Stomach (tissue), 9 donors: ENCODE results near the gene GNG14. TPM values are rescaled to one million over a fixed set of nuclear protein-coding genes. Genes with fewer than 3 reads are reported as not detected.

Experiments used
- DNase-seq, 2 donors: peaks; one replicate each; pipeline versions ENCODE4 v3.0.0 to v3.0.0-alpha.2; 2013 to 2019
- H3K27ac ChIP-seq, 5 donors: fragments of 200-600 bp in 4 of 5; sonication (generic) in 4 of 5; one replicate each; pipeline ENCODE4 v1.5.1; 2013 to 2019; ENCODE audit warnings: mild to moderate bottlenecking in 1 of 5, moderate library complexity in 1 of 5
- H3K27me3 ChIP-seq, 3 donors: fragments of 200-600 bp; sonication (generic); one replicate each; pipeline ENCODE4 v1.5.1; 2017 to 2019; ENCODE audit warnings: mixed run types in 1 of 3
- H3K36me3 ChIP-seq, 4 donors: fragments of 200-600 bp; sonication (generic); 1 replicate in 3 of 4; 2 replicates in 1 of 4; pipeline ENCODE4 v1.5.1; 2016 to 2019
- H3K4me1 ChIP-seq, 4 donors: fragments of 200-600 bp; sonication (generic); one replicate each; pipeline ENCODE4 v1.5.1; 2016 to 2019
- H3K4me3 ChIP-seq, 4 donors: fragments of 200-600 bp; sonication (generic) in 3 of 4; one replicate each; pipeline ENCODE4 v1.5.1; 2016 to 2019; ENCODE audit warnings: mild to moderate bottlenecking in 1 of 4
- H3K9me3 ChIP-seq, 4 donors: fragments of 200-600 bp; sonication (generic); one replicate each; pipeline ENCODE4 v1.5.1; 2016 to 2019
- EP300 ChIP-seq: sonication (generic); formaldehyde crosslinking; IDR thresholded peaks from one replicate; pipeline ENCODE4 v1.6.1; 2017; ENCODE audit warnings: antibody characterized with exemption
- POLR2A ChIP-seq, 4 donors: fragments of 450-650 bp; IDR thresholded peaks; one replicate each; pipeline ENCODE4 v1.6.1; 2016; ENCODE audit warnings: antibody characterized with exemption in 4 of 4, control low read depth in 2 of 4, mild to moderate bottlenecking in 1 of 4, moderate library complexity in 1 of 4
- POLR2AphosphoS5 ChIP-seq, 3 donors: sonication (generic); formaldehyde crosslinking; IDR thresholded peaks; one replicate each; pipeline ENCODE4 v1.6.1; 2016; ENCODE audit warnings: antibody characterized with exemption in 3 of 3
- WGBS, 5 donors: extraction: QIAGEN DNeasy Blood & Tissue Kit in 3 of 5; methylation state at CpG; one replicate each; pipeline versions ENCODE4 v1.1.5 to v1.1.7; 2013 to 2018; 5-methylcytosine and 5-hydroxymethylcytosine counted together
- intact Hi-C: fragments of 100-400 bp; cut with DNase I; formaldehyde crosslinking; loops from one replicate; pipeline ENCODE4 v1.15.1; 2023; ENCODE audit warnings: low total_unique reads
- polyA plus RNA-seq, 3 donors: library from polyadenylated mRNA; stranded (reverse); fragments of 200-250 nt; gene quantifications; one replicate each; pipeline ENCODE4 v1.2.3, GENCODE V29; 2013
- total RNA-seq, 5 donors: library from RNA; depleted of rRNA; stranded (reverse); fragments of >200 nt; gene quantifications; one replicate each; pipeline versions ENCODE4 v1.1.0 to v1.2.3, GENCODE V29; 2014 to 2016
- TF ChIP-seq, protein P1 (sequence below), 7 experiments: fragments of 450-650 bp in 4 of 7; fragments of 200-600 bp in 3 of 7; sonication (generic) in 3 of 7; IDR thresholded peaks; one replicate each; pipeline ENCODE4 v1.5.1; 2016 to 2019; ENCODE audit warnings: antibody characterized with exemption in 7 of 7, control low read depth in 2 of 7, mild to moderate bottlenecking in 1 of 7
- donor health status: healthy with polysubstance abuse.
- donor health status: Bipolar disorder and iron deficiency.
- donor health status: healthy.

Gene GNG14
- total and polyA plus RNA-seq, 8 donors = not detected

DNA sequence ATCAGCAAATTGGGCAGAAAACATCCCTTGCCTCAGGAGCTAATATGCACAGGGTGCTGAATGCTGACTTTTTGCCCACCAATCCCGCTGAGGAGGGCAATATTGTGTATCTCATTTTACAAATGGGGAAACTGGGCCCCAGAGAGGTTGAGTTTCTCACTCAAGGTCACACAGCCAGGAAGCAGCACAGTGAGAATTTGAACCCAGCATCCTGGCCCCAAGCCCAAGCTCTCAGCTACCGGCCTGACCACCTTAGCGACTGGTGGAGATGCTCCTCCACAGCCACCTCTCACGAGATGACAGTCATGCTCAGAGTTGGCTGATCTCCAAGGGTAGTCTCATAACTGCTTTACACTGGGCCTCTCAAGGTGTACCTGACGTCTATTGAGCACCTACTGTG, 5.2 kb downstream of the GNG14 start:
- WGBS, 5 donors = 86 to 91% (median 88%) methylated on average over 5 of the region's 5 CpGs
- Histone ChIP-seq H3K4me3 (no peak overlapping the region), H3K36me3 (peaks cover 0 to 17% (median 9%) of the 10 kb centered on the region in 4 donors), H3K27ac (no peak overlapping the region), H3K27me3 (no peaks in the 10 kb centered on the region), H3K4me1 (peaks cover 16 to 29% (median 28%) of the 10 kb centered on the region in 4 donors), H3K9me3 (no peaks in the 10 kb centered on the region)
- DNase-seq = peak in 1 of 2 donors; percentile 5
- intact Hi-C loops = no loop called here
- TF ChIP-seq, protein P1, sequence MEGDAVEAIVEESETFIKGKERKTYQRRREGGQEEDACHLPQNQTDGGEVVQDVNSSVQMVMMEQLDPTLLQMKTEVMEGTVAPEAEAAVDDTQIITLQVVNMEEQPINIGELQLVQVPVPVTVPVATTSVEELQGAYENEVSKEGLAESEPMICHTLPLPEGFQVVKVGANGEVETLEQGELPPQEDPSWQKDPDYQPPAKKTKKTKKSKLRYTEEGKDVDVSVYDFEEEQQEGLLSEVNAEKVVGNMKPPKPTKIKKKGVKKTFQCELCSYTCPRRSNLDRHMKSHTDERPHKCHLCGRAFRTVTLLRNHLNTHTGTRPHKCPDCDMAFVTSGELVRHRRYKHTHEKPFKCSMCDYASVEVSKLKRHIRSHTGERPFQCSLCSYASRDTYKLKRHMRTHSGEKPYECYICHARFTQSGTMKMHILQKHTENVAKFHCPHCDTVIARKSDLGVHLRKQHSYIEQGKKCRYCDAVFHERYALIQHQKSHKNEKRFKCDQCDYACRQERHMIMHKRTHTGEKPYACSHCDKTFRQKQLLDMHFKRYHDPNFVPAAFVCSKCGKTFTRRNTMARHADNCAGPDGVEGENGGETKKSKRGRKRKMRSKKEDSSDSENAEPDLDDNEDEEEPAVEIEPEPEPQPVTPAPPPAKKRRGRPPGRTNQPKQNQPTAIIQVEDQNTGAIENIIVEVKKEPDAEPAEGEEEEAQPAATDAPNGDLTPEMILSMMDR (IDR thresholded peaks at IDR 0.05) = no peak
- TF ChIP-seq POLR2AphosphoS5 (IDR thresholded peaks at IDR 0.05) = no peak
- no peak for TF ChIP-seq POLR2A (IDR thresholded peaks at IDR 0.05)
- TF ChIP-seq EP300 = no peak

DNA sequence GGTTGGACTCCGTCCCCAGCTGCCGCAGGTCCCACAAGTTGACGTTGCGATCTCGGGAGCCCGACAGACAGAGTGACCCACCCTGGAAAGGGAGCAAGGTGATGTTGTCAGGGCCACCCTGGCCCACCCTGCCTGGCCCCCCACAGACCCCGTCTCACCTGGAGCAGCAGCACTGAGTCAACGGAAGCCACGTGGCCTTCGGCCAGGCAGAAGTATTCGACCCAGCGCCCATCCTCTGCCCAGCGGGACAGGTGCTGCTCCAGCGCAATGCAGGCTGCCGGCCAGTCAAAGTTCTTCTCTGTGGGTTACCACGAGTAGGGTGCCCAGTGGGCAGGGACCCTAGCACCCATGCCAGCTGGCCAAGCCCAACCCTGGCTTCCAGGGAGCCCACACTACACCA, 6.8 kb downstream of the GNG14 start:
- 89 to 95% (median 91%) methylated on average over 15 to 16 of the region's 16 CpGs for WGBS, 5 donors
- peak in 1 of 2 donors; percentile 6 for DNase-seq
- no peak overlapping the region for H3K4me3 ChIP-seq

DNA sequence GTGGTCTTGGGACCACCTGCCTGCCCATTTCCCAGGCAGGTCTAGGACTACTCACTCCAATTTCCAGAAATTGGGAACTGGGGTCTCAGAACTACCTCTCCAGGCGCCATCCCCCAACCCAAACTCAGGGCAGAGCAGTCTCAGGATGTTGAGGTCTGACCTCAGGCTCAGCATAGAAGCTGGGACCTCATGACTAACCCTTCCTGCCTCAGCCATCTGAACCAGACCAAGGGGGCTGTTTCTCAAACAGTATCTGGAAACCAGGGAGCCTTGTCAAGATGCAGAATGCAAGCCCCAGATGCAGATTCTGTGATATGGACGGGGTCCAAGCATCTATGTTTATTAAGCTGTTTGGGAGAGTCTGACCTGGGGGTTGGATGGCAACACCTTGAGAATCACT, 7.3 kb downstream of the GNG14 start:
- H3K27ac ChIP-seq = no peak overlapping the region
- no peaks in the 10 kb centered on the region for H3K9me3 ChIP-seq
- DNase-seq = no peak
- H3K4me1 ChIP-seq = peaks cover 16 to 29% (median 28%) of the 10 kb centered on the region in 4 donors
- no peaks in the 10 kb centered on the region for H3K27me3 ChIP-seq
- WGBS, 5 donors = 64 to 74% (median 70%) methylated on average over 2 of the region's 2 CpGs
- TF ChIP-seq EP300 = no peak
- TF ChIP-seq POLR2AphosphoS5 (IDR thresholded peaks at IDR 0.05) = no peak
- TF ChIP-seq, protein P1 (IDR thresholded peaks at IDR 0.05) = no peak
- no peak for TF ChIP-seq POLR2A (IDR thresholded peaks at IDR 0.05)
- H3K4me3 ChIP-seq = peak overlapping the region in 1 of 4 donors; percentile 96
- intact Hi-C loops = no loop called here
- peaks cover 0 to 20% (median 16%) of the 10 kb centered on the region in 4 donors for H3K36me3 ChIP-seq

More for the DNA sequence above, 6.8 kb downstream of the GNG14 start:
- Histone ChIP-seq H3K4me1 (peaks cover 16 to 29% (median 28%) of the 10 kb centered on the region in 4 donors), H3K9me3 (no peaks in the 10 kb centered on the region), H3K27me3 (no peaks in the 10 kb centered on the region), H3K27ac (no peak overlapping the region), H3K36me3 (peaks cover 0 to 16% (median 13%) of the 10 kb centered on the region in 4 donors)
- intact Hi-C loops = no loop called here
- TF ChIP-seq POLR2A (IDR thresholded peaks at IDR 0.05) = no peak
- no peak for TF ChIP-seq EP300
- TF ChIP-seq, protein P1 (IDR thresholded peaks at IDR 0.05) = no peak
- TF ChIP-seq POLR2AphosphoS5 (IDR thresholded peaks at IDR 0.05) = no peak

DNA sequence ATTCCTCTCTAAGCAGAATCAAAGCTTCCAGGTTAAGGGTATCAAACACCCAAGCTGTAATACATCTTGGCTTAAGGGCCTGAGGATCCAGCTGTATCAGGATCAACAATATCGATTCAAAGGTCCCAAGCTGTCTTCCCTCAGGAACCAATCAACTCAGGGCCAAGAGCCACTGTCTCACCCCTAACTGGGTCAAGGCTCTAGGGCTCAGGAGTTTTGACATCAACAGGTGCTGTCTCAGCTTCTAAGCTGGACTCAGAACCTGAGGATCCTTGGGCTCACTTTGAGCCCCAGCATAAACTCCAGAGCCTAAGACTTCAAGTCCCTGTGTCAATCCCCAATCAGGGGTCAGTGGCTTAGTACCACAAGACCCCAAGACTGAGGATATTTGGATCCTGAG, 7.7 kb downstream of the GNG14 start:
- peaks cover 2 to 24% (median 20%) of the 10 kb centered on the region in 4 donors for H3K36me3 ChIP-seq
- TF ChIP-seq POLR2A (IDR thresholded peaks at IDR 0.05) (no peak), POLR2AphosphoS5 (IDR thresholded peaks at IDR 0.05) (no peak), EP300 (no peak)
- TF ChIP-seq, protein P1 (IDR thresholded peaks at IDR 0.05) = no peak
- H3K27me3 ChIP-seq = no peaks in the 10 kb centered on the region
- H3K9me3 ChIP-seq = no peaks in the 10 kb centered on the region
- H3K4me3 ChIP-seq = peak overlapping the region; percentile 84 to 100 (median 96)
- intact Hi-C loops = no loop called here
- DNase-seq = no peak
- peak overlapping the region in 1 of 5 donors; percentile 88 for H3K27ac ChIP-seq
- 66 to 80% (median 67%) methylated on average over 1 of the region's 1 CpG for WGBS, 5 donors
- peaks cover 16 to 29% (median 28%) of the 10 kb centered on the region in 4 donors for H3K4me1 ChIP-seq
